ENCODE data around the gene CCDC27.

DNA sequence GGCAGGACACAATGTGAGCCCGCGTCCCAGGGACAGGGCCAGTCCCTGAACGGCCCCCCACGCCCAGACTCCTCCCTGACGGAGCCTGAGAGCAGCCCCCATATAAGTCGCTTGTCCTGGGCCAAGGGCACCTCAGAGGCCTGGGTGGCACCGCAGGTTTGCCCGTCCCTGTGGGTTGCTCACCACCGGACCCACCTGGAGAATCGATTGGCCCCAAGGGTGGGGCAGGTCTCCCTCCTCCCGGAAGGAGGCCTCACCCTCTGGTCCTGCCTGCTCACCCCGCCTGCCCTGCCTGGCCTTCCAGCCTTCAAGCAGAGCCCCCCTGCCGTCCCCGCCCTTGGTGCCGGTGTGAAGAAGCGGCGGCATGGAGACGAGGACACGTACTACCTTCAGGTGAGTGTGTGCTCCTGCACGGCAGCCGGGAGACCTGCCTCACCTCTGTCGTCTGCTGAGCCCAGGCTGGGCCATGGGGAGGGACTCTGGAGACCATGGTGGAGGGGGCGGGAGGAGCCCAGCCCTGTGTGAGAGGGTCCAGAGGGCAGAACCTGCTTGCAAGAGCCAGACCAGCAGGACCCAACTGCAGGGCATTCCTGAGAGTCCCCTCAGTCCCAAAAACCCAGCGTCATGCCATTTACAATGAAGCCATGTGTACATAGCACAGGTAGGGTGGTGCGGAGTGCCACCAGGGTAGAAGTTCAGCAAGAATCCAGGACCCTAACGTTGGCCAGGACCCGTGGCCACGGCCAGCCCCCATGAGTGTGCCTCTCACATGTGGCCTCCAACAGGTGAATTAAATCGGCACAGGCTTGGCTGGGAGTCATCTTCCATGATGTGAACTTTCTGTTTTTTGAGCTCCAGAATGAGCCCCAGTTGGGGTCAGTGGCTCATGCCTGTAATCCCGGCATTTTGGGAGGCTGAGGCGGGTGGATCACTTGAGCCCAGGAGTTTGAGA is 24.1 kb upstream of the CCDC27 start:
- TF ChIP-seq, protein P1, sequence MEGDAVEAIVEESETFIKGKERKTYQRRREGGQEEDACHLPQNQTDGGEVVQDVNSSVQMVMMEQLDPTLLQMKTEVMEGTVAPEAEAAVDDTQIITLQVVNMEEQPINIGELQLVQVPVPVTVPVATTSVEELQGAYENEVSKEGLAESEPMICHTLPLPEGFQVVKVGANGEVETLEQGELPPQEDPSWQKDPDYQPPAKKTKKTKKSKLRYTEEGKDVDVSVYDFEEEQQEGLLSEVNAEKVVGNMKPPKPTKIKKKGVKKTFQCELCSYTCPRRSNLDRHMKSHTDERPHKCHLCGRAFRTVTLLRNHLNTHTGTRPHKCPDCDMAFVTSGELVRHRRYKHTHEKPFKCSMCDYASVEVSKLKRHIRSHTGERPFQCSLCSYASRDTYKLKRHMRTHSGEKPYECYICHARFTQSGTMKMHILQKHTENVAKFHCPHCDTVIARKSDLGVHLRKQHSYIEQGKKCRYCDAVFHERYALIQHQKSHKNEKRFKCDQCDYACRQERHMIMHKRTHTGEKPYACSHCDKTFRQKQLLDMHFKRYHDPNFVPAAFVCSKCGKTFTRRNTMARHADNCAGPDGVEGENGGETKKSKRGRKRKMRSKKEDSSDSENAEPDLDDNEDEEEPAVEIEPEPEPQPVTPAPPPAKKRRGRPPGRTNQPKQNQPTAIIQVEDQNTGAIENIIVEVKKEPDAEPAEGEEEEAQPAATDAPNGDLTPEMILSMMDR (conservative IDR thresholded peaks at IDR 0.05), result no peak
- TF ChIP-seq EZH2 (IDR thresholded peaks at IDR 0.05; ENCODE audit: low read depth), result no peak

Data from PC-9 (cell line).